Motor neuron (in vitro differentiated cells): ENCODE measurements around the gene GINS2. TPM values are rescaled to one million over a fixed set of nuclear protein-coding genes. Genes with fewer than 3 reads are reported as not detected.

Source experiments
- ATAC-seq, 8 experiments: fragments of 200-7000 bp; cut with Tn5 transposase; replicated peaks in 6 of 8; 2 replicates each; pipeline ENCODE4 v1.8.0; 2021; ENCODE audit warnings: mild to moderate bottlenecking in 8 of 8, moderate library complexity in 8 of 8
- H3K27ac ChIP-seq, 2 donors: fragments of 250-450 bp; sonication (Bioruptor Pico); 2 replicates each; pipeline ENCODE4 v1.9.0; 2021; ENCODE audit warnings: antibody characterized with exemption in 2 of 2, mild to moderate bottlenecking in 2 of 2, moderate library complexity in 1 of 2
- H3K4me1 ChIP-seq, 2 donors: fragments of 250-450 bp; sonication (Bioruptor Pico); replicated peaks in 1 of 2; 2 replicates each; pipeline ENCODE4 v1.6.1; 2021; ENCODE audit warnings: antibody characterized with exemption in 2 of 2, mild to moderate bottlenecking in 2 of 2, moderate library complexity in 1 of 2
- H3K4me3 ChIP-seq, 5 donors: fragments of 250-450 bp; sonication (Bioruptor Pico); 2 replicates each; pipeline ENCODE4 v1.9.0; 2021; ENCODE audit warnings: antibody characterized with exemption in 5 of 5, mild to moderate bottlenecking in 5 of 5, moderate library complexity in 4 of 5
- WGBS, 10 experiments: fragments of 450-650 bp; shearing (Covaris generic); methylation state at CpG; one replicate each; pipeline ENCODE4 v1.0.0; 2022; 5-methylcytosine and 5-hydroxymethylcytosine counted together
- in situ Hi-C, 9 experiments: fragments of 400-800 bp; cut with MboI; loops; one replicate each; pipeline ENCODE4 v1.15.0; 2021; ENCODE audit warnings: low sequenced_read_pairs in 9 of 9, low pct_unique_long_range_greater_than_20kb in 2 of 9; ENCODE audit not compliant: unreplicated experiment in 9 of 9
- total RNA-seq, 8 experiments: library from RNA; unstranded; fragments of 300-600 nt; gene quantifications; 2 replicates each; pipeline versions ENCODE4 v1.2.3 to v1.2.4, GENCODE V29; 2022

The GINS2 gene
- total RNA-seq, 8 experiments from 2014 or later: 0.25 to 26.1 (median 5.3) TPM

DNA sequence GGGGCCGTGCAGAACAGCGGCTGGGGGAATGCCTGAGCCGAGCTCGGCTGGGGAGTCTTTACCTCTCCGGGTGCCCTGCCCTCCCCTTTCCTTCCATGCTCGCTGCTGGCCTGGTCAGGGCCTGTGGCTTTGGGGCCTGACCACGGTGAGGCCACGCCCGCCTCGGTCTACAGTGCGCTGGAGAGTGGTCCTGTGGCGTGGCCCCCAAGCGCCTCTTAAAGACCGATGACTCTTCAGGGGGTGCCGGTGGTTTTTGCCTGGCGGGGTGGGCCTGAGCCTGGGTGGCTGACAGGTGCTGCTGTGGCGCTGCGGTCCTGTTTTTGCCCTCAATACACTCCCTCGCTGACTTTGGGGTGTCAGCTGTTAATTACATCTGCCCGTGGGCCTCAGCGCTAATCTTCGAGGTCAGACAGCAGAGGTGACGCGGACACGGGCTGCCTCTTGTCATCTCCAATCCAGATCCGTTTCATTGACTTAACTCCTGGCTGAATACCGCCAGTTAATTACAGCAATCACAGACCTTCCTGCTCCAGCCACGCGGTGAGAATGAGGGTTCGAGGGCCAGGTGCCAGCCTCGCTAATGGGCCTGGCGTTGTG lies 45.9 kb downstream of the GINS2 start:
- Histone ChIP-seq H3K4me3 (no peak overlapping the region), H3K4me1 (peaks cover 10 to 15% of the 10 kb centered on the region in 2 donors), H3K27ac (no peak overlapping the region)
- WGBS, 10 experiments: 80 to 100% (median 90%) methylated on average over 1 to 3 of the region's 32 CpGs; no CpG with 5 or more reads in 5 of the 10 experiments
- in situ Hi-C loops: no loop called here
- ATAC-seq: no peak

DNA sequence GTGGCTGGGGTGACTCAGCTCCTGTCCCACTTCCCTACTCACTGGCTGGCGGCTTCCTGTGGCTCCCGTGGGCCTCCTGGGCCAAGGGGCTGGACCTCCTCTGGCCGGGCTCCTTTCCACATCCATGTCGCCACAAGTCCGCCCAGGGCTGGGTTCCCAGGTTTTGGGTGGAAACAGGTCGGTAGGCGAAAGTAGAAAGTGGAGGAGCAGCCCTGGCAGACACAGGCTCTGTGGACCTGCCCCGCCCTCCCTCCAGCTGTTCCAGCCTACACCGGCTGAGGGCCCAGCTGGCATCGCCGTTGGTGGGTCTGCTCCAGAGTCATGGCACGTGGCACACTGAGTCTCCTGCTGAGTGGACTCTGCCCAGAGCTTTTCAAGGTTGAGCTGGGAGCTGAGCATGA lies 47.0 kb downstream of the GINS2 start:
- in situ Hi-C loops: no loop called here
- peak in 3 of 8 experiments; percentile 23 to 38 (median 33) for ATAC-seq
- H3K27ac ChIP-seq: no peak overlapping the region
- H3K4me1 ChIP-seq: peaks cover 21 to 25% of the 10 kb centered on the region in 2 donors
- H3K4me3 ChIP-seq: no peak overlapping the region
- WGBS, 10 experiments: 0 to 100% (median 73%) methylated on average over 1 to 10 of the region's 12 CpGs; no CpG with 5 or more reads in 6 of the 10 experiments

DNA sequence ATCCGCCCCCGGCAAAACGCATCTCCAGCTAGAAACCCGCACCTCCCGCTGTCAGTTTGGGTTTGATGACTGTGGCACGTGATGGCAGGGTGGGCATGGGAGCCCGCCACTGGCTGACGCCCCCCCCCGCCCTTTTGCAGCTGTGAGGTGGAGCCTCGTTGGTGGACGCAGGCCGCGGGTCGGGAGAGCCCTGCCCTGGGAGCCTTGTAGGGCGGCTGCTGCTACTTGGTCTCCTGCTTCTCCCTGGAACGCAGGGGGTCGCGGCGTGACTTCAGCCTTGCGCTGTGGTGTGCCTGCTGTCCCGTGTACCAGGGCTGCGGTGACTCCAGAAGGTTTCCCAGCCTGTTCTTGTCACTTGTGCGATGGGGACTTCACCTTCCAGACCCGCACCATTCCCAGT lies 47.4 kb downstream of the GINS2 start:
- no peak overlapping the region for H3K27ac ChIP-seq
- no peak overlapping the region for H3K4me3 ChIP-seq
- H3K4me1 ChIP-seq: peaks cover 26 to 30% of the 10 kb centered on the region in 2 donors
- 63 to 94% (median 85%) methylated on average over 3 to 5 of the region's 24 CpGs; no CpG with 5 or more reads in 6 of the 10 experiments for WGBS, 10 experiments
- in situ Hi-C loops: no loop called here
- ATAC-seq: no peak

DNA sequence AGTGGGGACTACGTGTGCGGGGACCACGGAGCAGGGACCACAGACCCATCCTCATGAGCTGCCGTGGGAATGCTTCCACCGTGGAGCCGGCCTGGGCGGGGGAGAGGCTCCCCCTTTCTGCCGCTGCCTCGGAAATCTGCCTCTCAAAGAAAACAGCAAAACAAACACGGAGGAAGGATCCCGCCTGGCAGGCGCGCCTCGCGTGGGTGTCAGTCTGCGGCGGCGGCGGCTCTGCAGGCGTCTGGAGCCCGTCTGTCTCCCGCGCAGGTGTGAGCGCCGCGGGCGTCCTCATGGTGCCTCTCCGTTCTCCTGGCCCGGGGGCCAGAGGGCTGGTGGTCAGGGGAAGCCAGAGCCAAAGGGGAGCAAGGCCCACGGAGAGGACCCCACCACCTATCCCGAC lies 48.2 kb downstream of the GINS2 start:
- WGBS, 10 experiments: 77 to 100% (median 88%) methylated on average over 2 to 12 of the region's 31 CpGs; no CpG with 5 or more reads in 7 of the 10 experiments
- Histone ChIP-seq H3K4me1 (peaks cover 33 to 37% of the 10 kb centered on the region in 2 donors), H3K27ac (no peak overlapping the region), H3K4me3 (no peak overlapping the region)
- ATAC-seq: no peak
- in situ Hi-C loops: no loop called here

DNA sequence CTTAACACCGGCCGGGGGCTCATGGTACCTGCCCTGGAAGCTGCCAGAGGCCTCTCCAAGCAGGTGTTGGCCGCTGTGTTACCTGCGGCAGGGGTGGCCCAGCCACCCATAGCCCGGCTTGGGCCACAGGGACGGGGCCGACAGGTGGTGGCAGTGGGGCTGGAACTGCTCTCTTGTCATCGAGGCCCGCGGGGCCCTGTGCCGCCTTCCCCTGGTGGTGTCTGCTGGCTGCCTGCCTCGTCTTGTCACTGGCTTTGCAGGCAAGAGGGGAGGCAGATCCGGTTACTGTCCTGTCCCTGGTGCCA lies 48.5 kb downstream of the GINS2 start:
- Histone ChIP-seq H3K4me3 (no peak overlapping the region), H3K4me1 (peaks cover 37 to 41% of the 10 kb centered on the region in 2 donors), H3K27ac (no peak overlapping the region)
- 90 to 100% (median 100%) methylated on average over 1 to 2 of the region's 13 CpGs; no CpG with 5 or more reads in 7 of the 10 experiments for WGBS, 10 experiments
- in situ Hi-C loops: no loop called here
- ATAC-seq: no peak

DNA sequence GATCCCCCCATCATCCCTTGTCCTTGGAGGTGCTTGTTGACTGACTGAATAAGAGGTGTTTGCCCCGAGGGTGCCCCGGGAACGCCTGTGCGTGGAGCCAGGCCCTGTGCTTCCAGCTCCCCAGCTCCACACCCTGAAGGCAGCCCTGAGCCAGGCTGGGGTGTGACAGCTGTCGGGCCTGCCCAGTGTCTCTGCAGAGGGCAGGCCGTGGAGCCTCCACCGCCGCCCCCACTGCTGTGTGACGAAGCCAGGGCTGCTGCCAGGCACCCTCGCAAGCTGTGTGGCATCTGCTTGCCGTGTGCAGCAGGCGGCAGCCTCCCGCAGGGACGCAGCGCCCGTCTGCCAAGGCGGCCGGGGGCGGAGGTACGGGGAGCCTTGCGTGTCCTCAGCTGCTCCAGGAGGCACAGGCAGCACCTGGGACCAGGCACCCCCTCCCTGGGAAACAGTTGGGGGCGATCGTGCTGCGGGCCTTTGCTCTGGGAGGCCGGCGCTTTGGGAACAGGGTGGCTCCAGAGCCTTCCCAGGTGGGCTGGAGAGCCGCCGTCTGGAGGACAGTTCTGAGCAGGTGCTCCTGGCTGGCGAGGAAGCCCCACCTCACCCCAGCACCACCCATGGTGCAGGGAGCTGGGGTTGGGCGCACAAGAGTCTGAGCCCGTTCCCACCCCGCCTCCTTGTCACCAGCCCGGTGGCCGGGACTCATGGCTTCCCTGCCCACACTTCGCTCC lies 49.1 kb downstream of the GINS2 start:
- in situ Hi-C loops: no loop called here
- H3K4me1 ChIP-seq: peaks cover 42 to 45% of the 10 kb centered on the region in 2 donors
- peak in 7 of 8 experiments; percentile 6 to 80 (median 18) for ATAC-seq
- no peak overlapping the region for H3K4me3 ChIP-seq
- H3K27ac ChIP-seq: peak overlapping the region in 1 of 2 donors; percentile 55
- WGBS, 10 experiments: 60 to 100% (median 90%) methylated on average over 1 to 5 of the region's 35 CpGs; no CpG with 5 or more reads in 5 of the 10 experiments

DNA sequence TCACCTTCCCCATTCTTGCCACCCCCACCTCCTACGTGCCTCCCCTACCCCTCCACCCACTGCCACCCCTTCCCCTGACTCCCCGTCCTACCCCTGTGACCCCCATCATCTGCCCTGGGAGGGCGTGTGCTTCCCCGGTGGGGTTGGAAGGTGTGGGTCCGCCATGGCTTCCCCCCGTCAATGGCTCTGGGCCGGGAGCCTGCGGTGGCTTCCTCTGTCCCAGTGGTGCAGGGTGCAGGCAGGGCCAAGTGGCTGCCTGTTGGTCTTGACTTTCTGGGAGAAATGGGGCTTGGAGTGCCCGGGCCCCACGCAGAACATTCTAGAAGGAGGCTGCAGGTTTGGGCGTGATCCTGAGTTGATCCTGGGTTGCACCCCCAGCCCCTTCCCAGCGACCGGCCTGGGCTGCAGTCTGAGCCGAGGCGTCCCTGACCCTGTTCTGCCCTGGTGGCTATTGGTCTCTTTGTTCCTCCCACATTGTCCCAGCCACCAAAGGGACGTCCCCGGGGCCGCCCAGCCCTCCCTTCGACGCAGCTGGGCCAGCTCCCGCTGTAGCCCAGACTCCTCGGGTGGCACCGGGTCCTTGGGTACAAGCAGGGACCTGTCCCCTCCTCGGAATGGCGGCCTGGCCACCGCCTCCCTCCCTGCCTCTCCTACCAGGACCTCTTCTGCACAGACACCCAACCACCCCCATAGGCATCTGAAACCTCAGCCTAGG lies 49.9 kb downstream of the GINS2 start:
- in situ Hi-C loops: no loop called here
- Histone ChIP-seq H3K4me1 (peaks cover 43 to 45% of the 10 kb centered on the region in 2 donors), H3K27ac (peak overlapping the region; percentile 39 to 55), H3K4me3 (no peak overlapping the region)
- peak in 3 of 8 experiments; percentile 1 to 16 (median 10) for ATAC-seq
- 40 to 91% (median 59%) methylated on average over 3 to 10 of the region's 26 CpGs; no CpG with 5 or more reads in 7 of the 10 experiments for WGBS, 10 experiments

DNA sequence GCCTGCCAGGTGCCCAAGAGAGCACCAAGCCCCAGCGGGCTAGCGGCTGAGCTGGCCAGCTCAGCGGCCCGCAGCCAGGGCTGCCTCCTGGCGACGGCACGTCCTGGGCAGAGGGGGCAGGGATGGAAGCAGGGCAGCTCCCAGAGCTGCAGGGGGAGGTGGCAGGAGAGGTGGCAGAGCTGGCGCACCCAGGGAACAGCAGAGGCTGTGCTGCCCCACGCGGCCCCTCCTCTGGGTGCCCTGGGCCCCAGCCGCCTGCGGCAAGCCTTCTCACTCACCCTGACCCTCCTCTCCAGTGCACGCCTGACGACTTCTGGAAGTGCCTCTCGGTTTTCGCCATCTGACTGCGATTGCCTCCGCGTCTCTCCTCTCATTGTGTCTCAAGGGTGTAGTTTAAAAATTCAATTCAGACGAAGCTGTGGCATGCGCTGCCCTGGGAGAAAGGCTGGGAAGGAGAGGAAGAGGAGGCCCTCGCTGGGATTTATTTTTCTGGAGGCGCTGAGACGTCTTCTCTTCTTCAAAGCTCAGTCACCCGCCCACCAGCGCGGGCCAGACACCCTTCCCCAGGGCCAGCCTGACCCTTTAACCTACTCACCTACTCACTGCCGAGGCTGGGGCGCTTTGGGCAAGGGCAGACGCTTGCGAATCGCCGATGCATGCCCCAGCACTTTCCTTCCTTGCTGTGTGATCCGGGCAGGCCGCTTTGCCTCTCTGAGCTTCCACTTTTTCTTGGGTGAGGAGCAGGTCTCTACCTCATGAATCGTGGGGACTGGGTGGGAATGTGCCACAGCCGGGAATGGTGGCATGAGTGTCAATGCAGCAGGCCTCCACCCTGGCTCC lies 50.7 kb downstream of the GINS2 start:
- Histone ChIP-seq H3K27ac (peak overlapping the region; percentile 39 to 44), H3K4me1 (peaks cover 47 to 48% of the 10 kb centered on the region in 2 donors), H3K4me3 (no peak overlapping the region)
- WGBS, 10 experiments: 58 to 100% (median 86%) methylated on average over 1 to 9 of the region's 37 CpGs; no CpG with 5 or more reads in 5 of the 10 experiments
- peak in 1 of 8 experiments; percentile 17 for ATAC-seq
- in situ Hi-C loops: no loop called here

DNA sequence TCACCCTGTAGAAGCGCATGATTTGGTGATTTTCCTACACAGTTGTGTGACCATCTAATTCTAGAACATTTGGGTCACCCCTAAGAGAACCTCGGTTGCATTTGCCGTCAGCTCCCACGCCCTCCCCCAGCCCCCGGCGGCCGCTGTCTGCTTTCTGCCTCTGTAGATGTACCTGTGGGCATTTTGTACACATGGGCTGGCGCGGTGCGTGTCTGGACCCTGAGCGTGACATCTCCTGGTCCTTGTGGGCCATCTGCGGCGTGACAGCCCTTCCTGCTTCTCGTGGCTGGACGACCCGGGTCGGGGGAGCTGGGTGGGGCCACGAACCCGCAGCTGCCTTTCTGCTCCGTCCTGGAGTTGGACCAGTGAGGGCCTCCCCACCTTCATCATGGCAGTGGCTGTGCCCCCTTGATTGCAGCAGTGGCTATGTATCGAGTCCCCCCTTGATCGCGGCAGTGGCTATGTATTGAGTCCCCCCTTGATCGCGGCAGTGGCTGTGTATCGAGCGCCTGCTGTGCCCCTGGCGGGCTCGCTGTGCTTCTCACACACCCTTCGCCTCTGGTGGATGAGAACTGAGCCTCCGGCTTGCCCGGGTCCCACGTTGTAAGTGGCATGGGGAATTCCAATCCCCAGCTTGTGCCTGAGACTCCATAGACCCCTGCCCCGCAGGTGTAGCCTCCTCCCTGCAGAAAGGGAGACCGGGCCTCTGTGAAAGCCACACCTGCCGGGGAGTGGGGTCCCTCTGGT lies 51.5 kb downstream of the GINS2 start:
- WGBS, 10 experiments: 77 to 100% (median 89%) methylated on average over 2 to 6 of the region's 36 CpGs; no CpG with 5 or more reads in 6 of the 10 experiments
- peak overlapping the region; percentile 39 to 44 for H3K27ac ChIP-seq
- H3K4me3 ChIP-seq: no peak overlapping the region
- peaks cover 54 to 56% of the 10 kb centered on the region in 2 donors for H3K4me1 ChIP-seq
- no peak for ATAC-seq
- in situ Hi-C loops: no loop called here

DNA sequence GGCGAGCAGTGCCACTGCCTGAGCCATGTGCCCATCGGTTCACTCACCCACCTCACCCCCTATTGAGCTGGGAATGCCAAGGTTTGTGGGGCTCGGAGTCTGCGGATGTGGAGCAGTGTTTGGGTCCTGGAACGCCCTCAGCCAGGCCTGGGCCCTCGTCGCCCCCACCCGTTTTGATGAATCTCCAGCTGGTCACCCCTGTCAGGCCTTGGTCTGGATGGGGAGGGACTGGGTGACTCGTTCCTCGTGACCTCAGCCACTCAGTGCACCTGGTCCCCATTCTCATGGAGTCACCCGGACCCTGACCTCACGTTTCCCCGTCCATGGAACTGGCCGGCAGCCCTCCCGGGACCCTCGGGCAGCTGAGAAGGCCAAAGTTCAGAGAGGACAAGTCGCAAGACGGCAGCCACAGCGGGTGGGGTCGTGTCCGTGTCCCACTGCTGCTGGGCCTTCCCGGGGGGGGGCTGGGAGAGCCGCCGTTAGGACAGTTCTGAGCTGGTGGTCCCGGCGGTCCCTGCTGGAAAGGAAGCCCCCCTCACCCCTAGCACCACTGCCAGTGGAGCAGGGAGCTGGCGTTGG lies 52.4 kb downstream of the GINS2 start:
- in situ Hi-C loops: no loop called here
- ATAC-seq: peak in 2 of 8 experiments; percentile 4 to 11
- Histone ChIP-seq H3K27ac (peak overlapping the region; percentile 32 to 43), H3K4me3 (no peak overlapping the region), H3K4me1 (peaks cover 62 to 65% of the 10 kb centered on the region in 2 donors)
- WGBS, 10 experiments: 50 to 100% (median 88%) methylated on average over 1 to 7 of the region's 27 CpGs; no CpG with 5 or more reads in 7 of the 10 experiments

DNA sequence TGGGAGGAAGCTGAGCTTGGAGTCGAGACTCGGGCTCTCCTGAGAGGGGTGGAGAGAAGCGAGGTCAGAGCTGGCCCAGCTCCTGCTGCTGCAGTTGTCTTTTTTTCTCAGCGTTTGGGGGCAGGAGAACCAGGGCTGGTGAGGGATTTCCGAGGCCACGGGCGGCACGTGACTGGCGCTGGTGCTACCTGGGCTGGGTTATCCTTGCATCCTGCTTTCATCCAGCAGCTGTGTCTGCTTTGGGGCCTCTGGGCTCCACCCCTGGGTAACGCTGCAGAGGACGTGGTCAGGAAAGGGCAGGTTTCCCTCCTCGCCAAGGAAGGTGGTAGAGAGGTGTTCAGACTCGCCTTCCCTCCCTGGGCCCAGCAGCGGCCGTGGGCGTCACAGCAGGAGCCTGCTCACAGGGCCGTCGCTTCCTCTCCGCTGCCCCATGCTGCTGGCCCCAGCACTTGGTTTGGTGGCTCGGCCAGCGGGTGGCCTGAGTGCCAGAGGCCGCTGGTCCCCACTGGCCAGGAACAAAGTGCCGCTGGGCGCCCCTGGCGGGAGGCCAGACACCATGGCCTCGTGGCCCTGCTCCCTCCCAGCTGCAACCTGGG lies 53.1 kb downstream of the GINS2 start:
- H3K4me3 ChIP-seq: no peak overlapping the region
- in situ Hi-C loops: no loop called here
- peaks cover 62 to 68% of the 10 kb centered on the region in 2 donors for H3K4me1 ChIP-seq
- peak overlapping the region; percentile 32 to 43 for H3K27ac ChIP-seq
- WGBS, 10 experiments: 73 to 100% (median 80%) methylated on average over 1 to 8 of the region's 26 CpGs; no CpG with 5 or more reads in 4 of the 10 experiments
- ATAC-seq: no peak
